Frontal cortex (tissue), 4 donors: ENCODE data around the gene TRIO. TPM values are rescaled to one million over a fixed set of nuclear protein-coding genes. Genes with fewer than 3 reads are reported as not detected.

Source experiments
- DNase-seq, 2 donors: peaks; one replicate each; pipeline ENCODE4 v3.0.0; 2012; ENCODE audit warnings: low spot score in 2 of 2
- FAIRE-seq: peaks from 2 replicates; lab custom pipeline; 2012; peaks lifted over from hg19 to GRCh38; lab: Jason Lieb, UNC
- total RNA-seq: library from RNA; depleted of rRNA; stranded (reverse); fragments of >200 nt; gene quantifications from one replicate; pipeline ENCODE4 v1.2.3, GENCODE V29; 2014
- donor health status: control.
- donor health status: control.
- donor health status: control.

Gene TRIO
- total RNA-seq, 1 donor from 2014 or later, result 310 TPM

- DNase-seq, result no peak
- FAIRE-seq, result no peak
Observed at GRCh38 chr5:14161825-14162556, 18.8 kb downstream of the TRIO start.

- DNase-seq (no peak), FAIRE-seq (no peak)
Observed at GRCh38 chr5:14164164-14165163, 21.3 kb downstream of the TRIO start.

GRCh38 chr5:14165375-14166106, 22.4 kb downstream of the TRIO start:
- FAIRE-seq, result no peak
- no peak for DNase-seq

- no peak for FAIRE-seq
- no peak for DNase-seq
Observed at GRCh38 chr5:14166437-14166836, 23.3 kb downstream of the TRIO start.

GRCh38 chr5:14167211-14167845, 24.2 kb downstream of the TRIO start:
- FAIRE-seq, result no peak
- DNase-seq, result no peak

- FAIRE-seq, result no peak
Observed at GRCh38 chr5:14168144-14168792, 25.1 kb downstream of the TRIO start.

GRCh38 chr5:14168793-14169262, 25.7 kb downstream of the TRIO start:
- FAIRE-seq, result no peak
- DNase-seq, result no peak

More at GRCh38 chr5:14168144-14168792, 25.1 kb downstream of the TRIO start:
- DNase-seq, result no peak

- DNase-seq, result no peak
- FAIRE-seq, result no peak
Observed at GRCh38 chr5:14171046-14171445, 27.9 kb downstream of the TRIO start.

GRCh38 chr5:14171621-14172020, 28.5 kb downstream of the TRIO start:
- no peak for FAIRE-seq
- DNase-seq, result no peak

GRCh38 chr5:14172149-14172795, 29.1 kb downstream of the TRIO start:
- DNase-seq (no peak), FAIRE-seq (no peak)

- DNase-seq, result no peak
- FAIRE-seq, result no peak
Observed at GRCh38 chr5:14173377-14174229, 30.5 kb downstream of the TRIO start.

- FAIRE-seq (no peak), DNase-seq (no peak)
Observed at GRCh38 chr5:14174230-14174636, 31.1 kb downstream of the TRIO start.

GRCh38 chr5:14175381-14175780, 32.2 kb downstream of the TRIO start:
- DNase-seq (no peak), FAIRE-seq (no peak)

- FAIRE-seq (no peak), DNase-seq (no peak)
Observed at GRCh38 chr5:14176888-14177287, 33.7 kb downstream of the TRIO start.

GRCh38 chr5:14177634-14178033, 34.5 kb downstream of the TRIO start:
- no peak for FAIRE-seq
- no peak for DNase-seq

- FAIRE-seq (no peak), DNase-seq (no peak)
Observed at GRCh38 chr5:14178091-14178490, 34.9 kb downstream of the TRIO start.

GRCh38 chr5:14178671-14179211, 35.6 kb downstream of the TRIO start:
- FAIRE-seq (no peak), DNase-seq (no peak)
